HG03575 (cell line): ENCODE data around the gene WDR74.

ENCODE experiments used
- ATAC-seq: cut with Tn5 transposase; IDR thresholded peaks from one replicate; pipeline ENCODE4 v1.9.1; 2021; ENCODE audit not compliant: unreplicated experiment, insufficient number of reproducible peaks, low FRiP score; ENCODE audit errors: extremely low read depth

The WDR74 gene

GRCh38 chr11:62839050-62839945, at the start of gene WDR74:
Gene WDR74 (minus strand): TSS chr11:62839590. CDS start chr11:62839570, 20 bp downstream.
- ATAC-seq = peak; percentile 32

DNA sequence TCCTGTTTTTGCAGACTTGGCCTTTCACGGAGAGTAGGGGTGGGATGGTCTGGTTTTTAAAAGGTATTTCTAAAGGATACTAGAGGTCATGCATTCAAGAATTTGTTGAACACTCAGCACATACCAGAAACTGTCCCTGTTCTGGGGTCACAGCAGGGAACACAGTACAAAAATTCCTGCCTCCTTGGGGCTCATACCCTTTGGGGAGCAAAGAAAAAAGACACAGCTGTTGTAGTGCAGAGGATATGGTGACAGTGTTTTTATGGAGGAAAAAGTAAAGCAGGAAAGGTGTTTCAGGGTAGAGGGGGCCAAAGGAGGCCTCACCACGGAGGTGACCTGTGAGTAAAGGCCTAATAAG, 49.7 kb upstream of the WDR74 start:
- ATAC-seq = no peak

DNA sequence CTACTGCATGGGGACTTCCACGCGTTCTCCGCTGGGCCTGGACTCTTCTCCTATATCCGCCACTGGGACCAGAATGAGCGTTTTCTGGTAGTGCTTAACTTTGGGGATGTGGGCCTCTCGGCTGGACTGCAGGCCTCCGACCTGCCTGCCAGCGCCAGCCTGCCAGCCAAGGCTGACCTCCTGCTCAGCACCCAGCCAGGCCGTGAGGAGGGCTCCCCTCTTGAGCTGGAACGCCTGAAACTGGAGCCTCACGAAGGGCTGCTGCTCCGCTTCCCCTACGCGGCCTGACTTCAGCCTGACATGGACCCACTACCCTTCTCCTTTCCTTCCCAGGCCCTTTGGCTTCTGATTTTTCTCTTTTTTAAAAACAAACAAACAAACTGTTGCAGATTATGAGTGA, 49.0 kb upstream of the WDR74 start:
- ATAC-seq = no peak

DNA sequence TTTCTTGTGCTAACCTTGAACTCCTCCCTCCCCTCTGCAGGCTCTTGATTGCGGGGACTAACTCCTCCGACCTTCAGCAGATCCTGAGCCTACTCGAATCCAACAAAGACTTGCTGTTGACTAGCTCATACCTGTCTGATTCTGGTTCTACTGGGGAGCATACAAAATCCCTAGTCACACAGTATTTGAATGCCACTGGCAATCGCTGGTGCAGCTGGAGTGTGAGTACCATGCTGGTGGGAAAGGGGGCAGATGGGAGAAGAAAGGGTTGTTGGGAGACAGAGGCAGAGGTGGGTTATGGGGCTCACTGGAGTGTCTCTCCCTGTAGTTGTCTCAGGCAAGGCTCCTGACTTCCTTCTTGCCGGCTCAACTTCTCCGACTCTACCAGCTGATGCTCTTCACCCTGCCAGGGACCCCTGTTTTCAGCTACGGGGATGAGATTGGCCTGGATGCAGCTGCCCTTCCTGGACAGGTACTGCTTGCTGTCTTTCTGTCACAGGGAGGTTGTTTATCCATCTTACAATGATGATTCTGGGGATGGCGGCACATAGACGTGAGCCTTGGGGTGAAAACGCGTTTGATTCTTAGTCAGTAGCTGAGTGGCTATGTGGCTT, 45.9 kb upstream of the WDR74 start:
- no peak for ATAC-seq

GRCh38 chr11:62883673-62884072, 44.3 kb upstream of the WDR74 start:
- no peak for ATAC-seq

- no peak for ATAC-seq
Measured at GRCh38 chr11:62882788-62883501, 43.6 kb upstream of the WDR74 start.

DNA sequence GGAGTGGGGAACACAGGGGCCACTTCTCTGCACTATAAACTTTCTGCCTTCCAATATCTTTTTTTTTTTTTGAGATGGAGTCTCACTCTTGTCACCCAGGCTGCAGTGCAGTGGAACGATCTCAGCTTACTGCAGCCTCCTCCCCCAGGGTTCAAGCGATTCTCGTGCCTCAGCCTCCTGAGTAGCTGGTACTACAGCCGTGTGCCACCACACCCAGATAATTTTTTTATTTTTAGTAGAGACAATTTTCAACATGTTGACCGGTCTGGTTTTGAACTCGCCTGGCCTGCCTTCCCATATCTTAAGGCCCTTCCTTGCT, 43.0 kb upstream of the WDR74 start:
- ATAC-seq = no peak

GRCh38 chr11:62881579-62882430, 42.4 kb upstream of the WDR74 start:
- ATAC-seq = no peak

DNA sequence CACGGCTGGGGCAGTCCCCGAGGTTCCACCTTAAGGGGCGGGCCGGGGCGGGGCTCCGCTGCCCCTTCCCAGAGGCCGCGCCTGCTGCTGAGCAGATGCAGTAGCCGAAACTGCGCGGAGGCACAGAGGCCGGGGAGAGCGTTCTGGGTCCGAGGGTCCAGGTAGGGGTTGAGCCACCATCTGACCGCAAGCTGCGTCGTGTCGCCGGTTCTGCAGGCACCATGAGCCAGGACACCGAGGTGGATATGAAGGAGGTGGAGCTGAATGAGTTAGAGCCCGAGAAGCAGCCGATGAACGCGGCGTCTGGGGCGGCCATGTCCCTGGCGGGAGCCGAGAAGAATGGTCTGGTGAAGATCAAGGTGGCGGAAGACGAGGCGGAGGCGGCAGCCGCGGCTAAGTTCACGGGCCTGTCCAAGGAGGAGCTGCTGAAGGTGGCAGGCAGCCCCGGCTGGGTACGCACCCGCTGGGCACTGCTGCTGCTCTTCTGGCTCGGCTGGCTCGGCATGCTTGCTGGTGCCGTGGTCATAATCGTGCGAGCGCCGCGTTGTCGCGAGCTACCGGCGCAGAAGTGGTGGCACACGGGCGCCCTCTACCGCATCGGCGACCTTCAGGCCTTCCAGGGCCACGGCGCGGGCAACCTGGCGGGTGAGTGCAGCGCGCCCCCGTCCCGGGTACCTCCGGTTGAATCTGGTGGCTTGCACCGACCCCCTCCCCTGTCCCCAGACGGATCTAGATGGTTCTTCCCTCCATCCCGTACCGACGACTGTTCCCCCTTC, 41.6 kb upstream of the WDR74 start, which contains the start of gene SLC3A2:
SLC3A2 (plus strand) TSS at position 94 of the 776 bp plus-strand sequence; CDS start at position 222, 128 bp downstream.
- ATAC-seq = no peak

- no peak for ATAC-seq
Measured at GRCh38 chr11:62880231-62880802, 40.9 kb upstream of the WDR74 start.

- no peak for ATAC-seq
Measured at GRCh38 chr11:62879235-62879978, 40.0 kb upstream of the WDR74 start.

- ATAC-seq = no peak
Measured at GRCh38 chr11:62876712-62877111, 37.3 kb upstream of the WDR74 start.

GRCh38 chr11:62875698-62876478, 36.5 kb upstream of the WDR74 start:
- ATAC-seq = no peak

DNA sequence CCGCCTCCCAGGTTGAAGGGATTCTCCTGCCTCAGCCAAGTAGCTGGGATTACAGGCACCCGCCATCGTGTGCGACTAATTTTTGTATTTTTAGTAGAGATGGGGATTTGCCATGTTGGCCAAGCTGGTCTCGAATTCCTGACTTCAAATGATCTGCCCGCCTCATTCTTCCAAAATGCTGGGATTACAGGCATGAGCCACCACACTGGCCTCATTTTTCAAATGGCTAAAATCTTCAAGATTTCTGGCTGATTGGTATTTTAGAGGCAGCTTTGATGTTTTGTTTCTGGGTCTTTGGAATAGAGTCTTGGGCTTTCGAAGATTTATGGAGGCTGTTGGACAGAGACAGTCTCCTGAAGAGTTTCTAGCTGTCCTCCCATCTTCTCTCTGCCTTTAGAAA, 35.5 kb upstream of the WDR74 start:
- ATAC-seq = no peak

DNA sequence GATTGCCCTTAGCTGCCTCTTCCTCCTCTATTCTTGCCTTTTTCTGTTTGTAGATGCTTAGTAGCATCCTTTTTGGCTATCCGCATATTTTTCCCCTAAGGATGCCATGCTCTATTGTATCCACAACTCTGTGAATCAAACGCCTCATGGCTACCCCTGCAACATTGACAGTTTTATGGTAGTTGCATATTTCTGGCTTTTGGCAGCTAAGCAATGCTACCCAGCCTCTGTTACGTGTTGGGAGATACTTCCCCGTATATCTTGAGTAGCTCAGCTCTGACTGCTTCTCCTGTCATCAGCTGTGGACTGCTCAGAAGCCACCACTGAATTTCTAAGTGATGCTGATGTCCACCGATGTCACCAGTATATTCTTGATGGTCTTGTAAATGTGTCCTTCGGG, 26.2 kb upstream of the WDR74 start:
- no peak for ATAC-seq

GRCh38 chr11:62863687-62864335, 24.4 kb upstream of the WDR74 start:
- ATAC-seq = no peak
